Kidney (tissue), 22 donors: ENCODE data around the gene POMP. TPM values are rescaled to one million over a fixed set of nuclear protein-coding genes. Genes with fewer than 3 reads are reported as not detected.
A peak's percentile ranks its signal among the peaks of the same experiment; 100 is the strongest.

Experiments
- DNase-seq, 5 donors: peaks; one replicate each; pipeline ENCODE4 v3.0.0-alpha.2; 2013 to 2020
- FAIRE-seq: peaks from 2 replicates; lab custom pipeline; 2012; peaks lifted over from hg19 to GRCh38; lab: Jason Lieb, UNC
- H3K27ac ChIP-seq, 2 donors: one replicate each; pipeline ENCODE4 v1.7.0; 2013; ENCODE audit warnings: low read depth in 2 of 2, low read length in 2 of 2, inconsistent platforms in 1 of 2
- H3K27me3 ChIP-seq: one replicate; pipeline ENCODE4 v1.7.1; 2013; ENCODE audit warnings: low read length, inconsistent platforms; ENCODE audit not compliant: control insufficient read depth, insufficient read depth
- H3K36me3 ChIP-seq, 3 donors: one replicate each; pipeline versions ENCODE4 v1.7.0 to v1.7.1; 2013; ENCODE audit warnings: low read length in 3 of 3, control low read depth in 1 of 3, inconsistent platforms in 1 of 3; ENCODE audit not compliant: insufficient read depth in 3 of 3, control insufficient read depth in 2 of 3
- H3K4me1 ChIP-seq, 3 donors: one replicate each; pipeline versions ENCODE4 v1.7.0 to v1.7.1; 2013; ENCODE audit warnings: low read length in 3 of 3, inconsistent platforms in 1 of 3, low read depth in 1 of 3; ENCODE audit not compliant: control insufficient read depth in 2 of 3, insufficient read depth in 2 of 3
- H3K4me3 ChIP-seq, 3 donors: one replicate each; pipeline versions ENCODE4 v1.7.0 to v1.8.1; 2013; ENCODE audit warnings: low read length in 3 of 3, control low read depth in 1 of 3, inconsistent platforms in 1 of 3
- H3K9ac ChIP-seq, 3 donors: one replicate each; pipeline versions ENCODE4 v1.7.0 to v1.7.1; 2013; ENCODE audit warnings: low read length in 3 of 3, control low read depth in 1 of 3, inconsistent platforms in 1 of 3
- H3K9me3 ChIP-seq, 3 donors: one replicate each; pipeline versions ENCODE4 v1.7.0 to v1.7.1; 2013; ENCODE audit warnings: low read length in 3 of 3, control low read depth in 1 of 3, inconsistent platforms in 1 of 3; ENCODE audit not compliant: control insufficient read depth in 2 of 3, insufficient read depth in 1 of 3
- intact Hi-C: fragments of 100-400 bp; cut with DNase I; formaldehyde crosslinking; loops from one replicate; pipeline ENCODE4 v1.11.1; 2022
- long read RNA-seq, 10 donors: library from polyadenylated mRNA in 1 of 10; unstranded in 1 of 10; transcript quantifications; one replicate each; pipeline ENCODE4 v2.0.0 and lab custom pipeline, GENCODE V29; 2021 to 2026
- polyA plus RNA-seq: library from polyadenylated mRNA; stranded (reverse); fragments of 350-450 nt; fragmentation: Illumina TruSeq; extraction: RNeasy Lipid Tissue Mini Kit (QIAGEN cat#74804); gene quantifications from one replicate; pipeline ENCODE4 v1.2.3, GENCODE V29; 2014; ENCODE audit warnings: low read depth, low replicate concordance; ENCODE audit not compliant: insufficient read depth
- total RNA-seq: library from RNA; stranded (reverse); fragmentation: NEBNext Ultra II Directional; extraction: Animal tissue kit (Norgen Biotek cat#: 25700); gene quantifications from one replicate; pipeline ENCODE4 v1.2.1, GENCODE V29; 2021
- TF ChIP-seq, protein P1 (sequence below): IDR thresholded peaks from 3 replicates; pipeline ENCODE4 v1.5.1; 2012; ENCODE audit warnings: mild to moderate bottlenecking, moderate library complexity, borderline replicate concordance; ENCODE audit not compliant: insufficient read depth; ENCODE audit errors: extremely low read depth
- donor health status: control.
- donor health status: control.
- donor health status: control.
- donor health status: control.
- donor health status: control.
- donor health status: DM: yes; HTN: yes; CAD: no.
- donor health status: Normal renal cell carcinoma (clear cell type).

The POMP gene
- total RNA-seq, result 59.0 TPM
- polyA plus RNA-seq, result 115 TPM
- long read RNA-seq, donor 1, transcript POMP-201 (6 exons, 1,330 nt), result major isoform, 95 of 114 reads
- long read RNA-seq, donor 1, partial matches to known transcripts, result 19 of 114 reads
- long read RNA-seq, donor 1, other reads (novel, unspliced or antisense), result 0 of 114 reads
- long read RNA-seq, donor 2, transcript POMP-201 (6 exons, 1,330 nt), result major isoform, 121 of 130 reads
- long read RNA-seq, donor 2, partial matches to known transcripts, result 9 of 130 reads
- long read RNA-seq, donor 2, other reads (novel, unspliced or antisense), result 0 of 130 reads
- long read RNA-seq, donor 3, transcript POMP-201 (6 exons, 1,330 nt), result major isoform, 134 of 177 reads
- long read RNA-seq, donor 3, partial matches to known transcripts, result 43 of 177 reads
- long read RNA-seq, donor 3, other reads (novel, unspliced or antisense), result 0 of 177 reads
- long read RNA-seq, donor 4, transcript POMP-201 (6 exons, 1,330 nt), result major isoform, 102 of 116 reads
- long read RNA-seq, donor 4, partial matches to known transcripts, result 14 of 116 reads
- long read RNA-seq, donor 4, other reads (novel, unspliced or antisense), result 0 of 116 reads
- long read RNA-seq, donor 5, transcript POMP-201 (6 exons, 1,330 nt), result major isoform, 8 of 8 reads
- long read RNA-seq, donor 5, partial matches to known transcripts, result 0 of 8 reads
- long read RNA-seq, donor 5, other reads (novel, unspliced or antisense), result 0 of 8 reads
- long read RNA-seq, donor 6, transcript POMP-201 (6 exons, 1,330 nt), result major isoform, 359 of 478 reads
- long read RNA-seq, donor 6, partial matches to known transcripts, result 99 of 478 reads
- long read RNA-seq, donor 6, other reads (novel, unspliced or antisense), result 20 of 478 reads
- long read RNA-seq, donor 7, transcript POMP-201 (6 exons, 1,330 nt), result major isoform, 83 of 95 reads
- long read RNA-seq, donor 7, partial matches to known transcripts, result 11 of 95 reads
- long read RNA-seq, donor 7, other reads (novel, unspliced or antisense), result 1 of 95 reads
- long read RNA-seq, donor 8, transcript POMP-201 (6 exons, 1,330 nt), result major isoform, 125 of 154 reads
- long read RNA-seq, donor 8, partial matches to known transcripts, result 23 of 154 reads
- long read RNA-seq, donor 8, other reads (novel, unspliced or antisense), result 6 of 154 reads
- long read RNA-seq, donor 9, transcript POMP-201 (6 exons, 1,330 nt), result major isoform, 58 of 71 reads
- long read RNA-seq, donor 9, partial matches to known transcripts, result 13 of 71 reads
- long read RNA-seq, donor 9, other reads (novel, unspliced or antisense), result 0 of 71 reads
- long read RNA-seq, donor 10, transcript POMP-201 (6 exons, 1,330 nt), result major isoform, 78 of 110 reads
- long read RNA-seq, donor 10, partial matches to known transcripts, result 32 of 110 reads
- long read RNA-seq, donor 10, other reads (novel, unspliced or antisense), result 0 of 110 reads

GRCh38 chr13:28658796-28659620 lies at the start of gene POMP:
Gene POMP, plus strand, starts transcription at chr13:28659130. Its CDS starts 55 bp downstream, at chr13:28659185.
- intact Hi-C loops, result no loop called here
- DNase-seq (peak; percentile 91 to 98 (median 94)), FAIRE-seq (no peak)
- Histone ChIP-seq H3K27me3 (no peaks in the 10 kb centered on the region), H3K36me3 (peaks cover 3 to 9% (median 3%) of the 10 kb centered on the region in 3 donors), H3K9me3 (no peaks in the 10 kb centered on the region), H3K4me1 (peaks cover 0 to 19% (median 9%) of the 10 kb centered on the region in 3 donors), H3K9ac (peak within 1 kb of the TSS; percentile 96 to 99 (median 97)), H3K4me3 (peak within 1 kb of the TSS; percentile 90 to 100 (median 99)), H3K27ac (peak within 1 kb of the TSS; percentile 94)
- TF ChIP-seq, protein P1, sequence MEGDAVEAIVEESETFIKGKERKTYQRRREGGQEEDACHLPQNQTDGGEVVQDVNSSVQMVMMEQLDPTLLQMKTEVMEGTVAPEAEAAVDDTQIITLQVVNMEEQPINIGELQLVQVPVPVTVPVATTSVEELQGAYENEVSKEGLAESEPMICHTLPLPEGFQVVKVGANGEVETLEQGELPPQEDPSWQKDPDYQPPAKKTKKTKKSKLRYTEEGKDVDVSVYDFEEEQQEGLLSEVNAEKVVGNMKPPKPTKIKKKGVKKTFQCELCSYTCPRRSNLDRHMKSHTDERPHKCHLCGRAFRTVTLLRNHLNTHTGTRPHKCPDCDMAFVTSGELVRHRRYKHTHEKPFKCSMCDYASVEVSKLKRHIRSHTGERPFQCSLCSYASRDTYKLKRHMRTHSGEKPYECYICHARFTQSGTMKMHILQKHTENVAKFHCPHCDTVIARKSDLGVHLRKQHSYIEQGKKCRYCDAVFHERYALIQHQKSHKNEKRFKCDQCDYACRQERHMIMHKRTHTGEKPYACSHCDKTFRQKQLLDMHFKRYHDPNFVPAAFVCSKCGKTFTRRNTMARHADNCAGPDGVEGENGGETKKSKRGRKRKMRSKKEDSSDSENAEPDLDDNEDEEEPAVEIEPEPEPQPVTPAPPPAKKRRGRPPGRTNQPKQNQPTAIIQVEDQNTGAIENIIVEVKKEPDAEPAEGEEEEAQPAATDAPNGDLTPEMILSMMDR, result no peak

DNA sequence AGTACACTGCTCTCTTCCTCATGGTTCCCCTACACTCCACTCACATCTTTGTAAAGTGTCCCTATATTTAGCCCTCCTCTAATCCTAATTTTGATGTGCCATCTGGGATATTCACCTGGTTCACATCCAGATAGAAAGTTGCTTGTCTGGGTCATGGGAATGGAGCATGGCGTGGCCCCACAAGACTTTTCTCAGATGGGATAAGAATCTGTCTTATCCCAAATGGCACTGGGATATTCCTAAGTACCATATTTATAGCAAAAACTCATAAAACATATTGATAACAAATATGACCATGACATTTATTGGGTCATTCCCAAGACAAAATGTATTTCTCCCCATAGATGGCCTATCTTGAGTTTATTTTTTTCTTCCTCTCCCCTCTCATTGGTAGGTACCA lies 49.5 kb upstream of the POMP start:
- Histone ChIP-seq H3K4me3 (no peak overlapping the region), H3K36me3 (no peaks in the 10 kb centered on the region), H3K27ac (no peak overlapping the region), H3K9me3 (no peaks in the 10 kb centered on the region), H3K27me3 (no peaks in the 10 kb centered on the region), H3K4me1 (no peaks in the 10 kb centered on the region), H3K9ac (no peak overlapping the region)
- intact Hi-C loops, result no loop called here
- TF ChIP-seq, protein P1, result no peak
- FAIRE-seq (no peak), DNase-seq (no peak)

- no peak overlapping the region for H3K9ac ChIP-seq
- H3K4me1 ChIP-seq, result no peaks in the 10 kb centered on the region
- intact Hi-C loops, result no loop called here
- no peak for FAIRE-seq
- no peaks in the 10 kb centered on the region for H3K27me3 ChIP-seq
- no peak overlapping the region for H3K27ac ChIP-seq
- TF ChIP-seq, protein P1, result no peak
- H3K4me3 ChIP-seq, result no peak overlapping the region
- DNase-seq, result no peak
- no peaks in the 10 kb centered on the region for H3K36me3 ChIP-seq
- no peaks in the 10 kb centered on the region for H3K9me3 ChIP-seq
Observed at GRCh38 chr13:28609926-28610325, 49.0 kb upstream of the POMP start.
